H9 (cell line): ENCODE measurements around the gene YES1. TPM values are rescaled to one million over a fixed set of nuclear protein-coding genes. Genes with fewer than 3 reads are reported as not detected.

Source experiments
- DNase-seq: peaks from one replicate; pipeline ENCODE4 v3.0.0-alpha.2; 2017
- H2AFZ ChIP-seq: one replicate; pipeline ENCODE4 v1.6.1; 2013; ENCODE audit warnings: mild to moderate bottlenecking, low read length, control low read depth, moderate library complexity
- H2AK5ac ChIP-seq: 2 replicates; pipeline ENCODE4 v1.6.1; 2013; ENCODE audit warnings: low read length, control low read depth, mixed read lengths; ENCODE audit not compliant: insufficient read length
- H2BK120ac ChIP-seq: one replicate; pipeline ENCODE4 v1.6.1; 2013; ENCODE audit warnings: low read depth, mild to moderate bottlenecking, low read length, control low read depth, inconsistent platforms; ENCODE audit not compliant: poor library complexity, severe bottlenecking
- H2BK12ac ChIP-seq: 2 replicates; pipeline ENCODE4 v1.6.1; 2013; ENCODE audit warnings: low read length, control low read depth, mixed read lengths, low read depth; ENCODE audit not compliant: insufficient read length
- H2BK15ac ChIP-seq: 2 replicates; pipeline ENCODE4 v1.6.1; 2013; ENCODE audit warnings: low read depth, low read length, control low read depth
- H2BK20ac ChIP-seq: one replicate; pipeline ENCODE4 v1.6.1; 2013; ENCODE audit warnings: low read depth, mild to moderate bottlenecking, low read length, control low read depth, inconsistent platforms; ENCODE audit not compliant: poor library complexity, severe bottlenecking
- H2BK5ac ChIP-seq: 2 replicates; pipeline ENCODE4 v1.6.1; 2013; ENCODE audit warnings: low read length, control low read depth, mixed read lengths; ENCODE audit not compliant: insufficient read length
- H3K14ac ChIP-seq: 2 replicates; pipeline ENCODE4 v1.6.1; 2013; ENCODE audit warnings: low read length, control low read depth; ENCODE audit not compliant: insufficient read depth
- H3K18ac ChIP-seq: 2 replicates; pipeline ENCODE4 v1.6.1; 2013; ENCODE audit warnings: low read depth, mild to moderate bottlenecking, mixed read lengths, low read length, control low read depth; ENCODE audit not compliant: insufficient read length
- H3K23ac ChIP-seq: 2 replicates; pipeline ENCODE4 v1.6.1; 2013; ENCODE audit warnings: low read length, control low read depth, mixed read lengths, low read depth; ENCODE audit not compliant: insufficient read length
- H3K23me2 ChIP-seq: 2 replicates; pipeline ENCODE4 v1.6.1; 2013; ENCODE audit warnings: low read depth, mild to moderate bottlenecking, mixed read lengths, low read length, control low read depth; ENCODE audit not compliant: insufficient read length, poor library complexity, severe bottlenecking
- H3K27ac ChIP-seq: 2 replicates; pipeline ENCODE4 v1.5.1; 2013; ENCODE audit warnings: low read length, control low read depth, mixed read lengths, low read depth; ENCODE audit not compliant: insufficient read length
- H3K27me3 ChIP-seq: 2 replicates; pipeline ENCODE4 v1.6.1; 2013; ENCODE audit warnings: low read length, control low read depth, inconsistent platforms; ENCODE audit not compliant: insufficient read depth
- H3K4ac ChIP-seq: 2 replicates; pipeline ENCODE4 v1.6.1; 2013; ENCODE audit warnings: low read depth, mild to moderate bottlenecking, control low read depth, inconsistent platforms, low read length, moderate library complexity
- H3K4me1 ChIP-seq: 2 replicates; pipeline ENCODE4 v1.6.1; 2013; ENCODE audit warnings: low read length, control low read depth, inconsistent platforms; ENCODE audit not compliant: insufficient read depth
- H3K4me2 ChIP-seq: 2 replicates; pipeline ENCODE4 v1.6.1; 2013; ENCODE audit warnings: low read length, control low read depth, mixed read lengths; ENCODE audit not compliant: insufficient read length, insufficient read depth
- H3K56ac ChIP-seq: 2 replicates; pipeline ENCODE4 v1.6.1; 2013; ENCODE audit warnings: low read depth, mild to moderate bottlenecking, mixed read lengths, low read length, control low read depth; ENCODE audit not compliant: insufficient read length
- H3K79me1 ChIP-seq: 2 replicates; pipeline ENCODE4 v1.6.1; 2013; ENCODE audit warnings: low read depth, mild to moderate bottlenecking, moderate library complexity, low read length, control low read depth, inconsistent platforms; ENCODE audit not compliant: insufficient read depth, poor library complexity, severe bottlenecking
- H3K79me2 ChIP-seq: 2 replicates; pipeline ENCODE4 v1.6.1; 2013; ENCODE audit warnings: low read length, control low read depth, inconsistent platforms; ENCODE audit not compliant: insufficient read depth
- H3K9ac ChIP-seq: 2 replicates; pipeline ENCODE4 v1.6.1; 2013; ENCODE audit warnings: low read length, control low read depth, mixed read lengths; ENCODE audit not compliant: insufficient read length; ENCODE audit errors: extremely low read depth
- H3K9me3 ChIP-seq: one replicate; pipeline ENCODE4 v1.6.1; 2013; ENCODE audit warnings: low read depth, low read length, inconsistent platforms; ENCODE audit not compliant: control insufficient read depth
- H3T11ph ChIP-seq: one replicate; pipeline ENCODE4 v1.6.1; 2013; ENCODE audit warnings: mild to moderate bottlenecking, low read length, control low read depth, inconsistent platforms
- H4K20me1 ChIP-seq: one replicate; pipeline ENCODE4 v1.6.1; 2013; ENCODE audit not compliant: control insufficient read depth, insufficient read length, insufficient read depth
- H4K5ac ChIP-seq: 2 replicates; pipeline ENCODE4 v1.6.1; 2013; ENCODE audit warnings: low read depth, mild to moderate bottlenecking, mixed read lengths, low read length, control low read depth; ENCODE audit not compliant: insufficient read length
- H4K8ac ChIP-seq: replicated peaks from 2 replicates; pipeline ENCODE4 v1.6.1; 2013; ENCODE audit warnings: low read length, control low read depth, mixed read lengths, low read depth; ENCODE audit not compliant: insufficient read length
- H4K91ac ChIP-seq: 2 replicates; pipeline ENCODE4 v1.6.1; 2013; ENCODE audit warnings: low read depth, mild to moderate bottlenecking, moderate library complexity, mixed read lengths, low read length, control low read depth; ENCODE audit not compliant: insufficient read length
- H3K27ac Mint-ChIP-seq, 3 experiments: 2 replicates in 2 of 3; 3 replicates in 1 of 3; pipeline ENCODE4 v1.8.0; 2020 to 2021; ENCODE audit warnings: mixed read lengths in 3 of 3, mild to moderate bottlenecking in 1 of 3, moderate library complexity in 1 of 3
- H3K27me3 Mint-ChIP-seq: 2 replicates; pipeline ENCODE4 v1.8.0; 2021; ENCODE audit warnings: low read depth, mild to moderate bottlenecking, moderate library complexity, mixed read lengths
- H3K36me3 Mint-ChIP-seq, 3 experiments: 2 replicates in 2 of 3; 3 replicates in 1 of 3; pipeline ENCODE4 v1.8.0; 2020 to 2021; ENCODE audit warnings: low read depth in 3 of 3, mixed read lengths in 3 of 3; ENCODE audit not compliant: insufficient read depth in 1 of 3
- H3K4me1 Mint-ChIP-seq, 2 experiments: 2 replicates each; pipeline ENCODE4 v1.8.0; 2020; ENCODE audit warnings: mixed read lengths in 2 of 2
- H3K4me3 Mint-ChIP-seq, 2 experiments: 2 replicates in 1 of 2; 3 replicates in 1 of 2; pipeline ENCODE4 v1.8.0; 2020 to 2021; ENCODE audit warnings: mild to moderate bottlenecking in 2 of 2, mixed read lengths in 2 of 2, moderate library complexity in 1 of 2
- H3K9me3 Mint-ChIP-seq, 2 experiments: 2 replicates in 1 of 2; 3 replicates in 1 of 2; pipeline ENCODE4 v1.8.0; 2020; ENCODE audit warnings: mild to moderate bottlenecking in 2 of 2, mixed read lengths in 2 of 2, moderate library complexity in 1 of 2
- WGBS: extraction: QIAGEN DNeasy Blood & Tissue Kit; methylation state at CpG from one replicate; pipeline ENCODE4 v1.1.7; 2013; ENCODE audit warnings: missing lambda C conversion rate, low lambda C conversion rate, mixed read lengths; ENCODE audit not compliant: insufficient read length; ENCODE audit errors: extremely low coverage; 5-methylcytosine and 5-hydroxymethylcytosine counted together
- total RNA-seq: library from RNA; stranded (reverse); gene quantifications from 2 replicates; pipeline ENCODE4 v1.2.1, GENCODE V29; 2021
- TF ChIP-seq, protein P1 (sequence below): fragments of 200-600 bp; sonication (generic); conservative IDR thresholded peaks from 3 replicates; pipeline ENCODE4 v1.8.0; 2021; ENCODE audit warnings: antibody characterized with exemption, mild to moderate bottlenecking

The YES1 gene
- total RNA-seq, 1 experiment from 2014 or later = 86.9 TPM

DNA sequence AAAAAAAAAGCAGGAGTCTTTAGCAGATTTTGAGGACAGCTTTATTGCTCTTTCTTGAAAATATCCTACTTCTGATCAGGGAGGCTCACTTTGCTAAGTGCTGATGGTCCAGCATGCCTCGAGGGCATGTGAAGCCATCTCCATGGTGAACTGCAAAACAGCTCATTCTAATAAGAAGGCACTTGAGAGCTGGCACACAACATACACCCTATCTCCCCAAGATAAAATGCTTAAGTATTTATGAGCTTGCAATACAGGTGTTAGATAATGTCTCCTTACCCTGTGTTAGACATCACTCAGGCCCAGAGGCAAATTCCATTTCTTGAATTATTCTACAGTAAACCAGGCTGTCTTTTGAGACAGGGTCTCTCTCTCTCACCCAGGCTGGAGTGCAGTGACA is 102.3 kb downstream of the YES1 start:
- H3K27ac ChIP-seq = no peak overlapping the region
- H4K5ac ChIP-seq = no peak overlapping the region
- peaks cover 8% of the 10 kb centered on the region for H3K23me2 ChIP-seq
- peaks cover 3 to 7% of the 10 kb centered on the region in 2 experiments; a peak in 3 of 5 replicates for H3K9me3 Mint-ChIP-seq
- H3K9ac ChIP-seq = no peak overlapping the region
- H2BK15ac ChIP-seq = no peak overlapping the region
- no peak overlapping the region for H2BK20ac ChIP-seq
- H3K27me3 Mint-ChIP-seq = peaks cover 3% of the 10 kb centered on the region
- no peak overlapping the region for H3T11ph ChIP-seq
- no peaks in the 10 kb centered on the region for H3K27me3 ChIP-seq
- no peaks in the 10 kb centered on the region for H4K20me1 ChIP-seq
- no peak overlapping the region for H3K4ac ChIP-seq
- H3K14ac ChIP-seq = no peak overlapping the region
- no peak overlapping the region for H3K18ac ChIP-seq
- no peaks in the 10 kb centered on the region for H3K9me3 ChIP-seq
- H2AFZ ChIP-seq = no peak overlapping the region
- H3K23ac ChIP-seq = no peak overlapping the region
- H3K36me3 Mint-ChIP-seq = peaks cover 12 to 44% (median 27%) of the 10 kb centered on the region in 3 experiments; a peak in 6 of 7 replicates
- H2BK12ac ChIP-seq = no peak overlapping the region
- peaks cover 3% of the 10 kb centered on the region for H3K79me1 ChIP-seq
- WGBS = no CpG with 5 or more reads among the region's 1 CpG
- H3K79me2 ChIP-seq = no peaks in the 10 kb centered on the region
- no peak overlapping the region for H3K56ac ChIP-seq
- H2BK120ac ChIP-seq = no peak overlapping the region
- H2BK5ac ChIP-seq = no peak overlapping the region
- no peak for DNase-seq
- H3K4me1 Mint-ChIP-seq = peaks cover 6 to 7% of the 10 kb centered on the region in 2 experiments
- no peak overlapping the region for H3K4me2 ChIP-seq
- no peak overlapping the region for H4K91ac ChIP-seq
- TF ChIP-seq, protein P1, sequence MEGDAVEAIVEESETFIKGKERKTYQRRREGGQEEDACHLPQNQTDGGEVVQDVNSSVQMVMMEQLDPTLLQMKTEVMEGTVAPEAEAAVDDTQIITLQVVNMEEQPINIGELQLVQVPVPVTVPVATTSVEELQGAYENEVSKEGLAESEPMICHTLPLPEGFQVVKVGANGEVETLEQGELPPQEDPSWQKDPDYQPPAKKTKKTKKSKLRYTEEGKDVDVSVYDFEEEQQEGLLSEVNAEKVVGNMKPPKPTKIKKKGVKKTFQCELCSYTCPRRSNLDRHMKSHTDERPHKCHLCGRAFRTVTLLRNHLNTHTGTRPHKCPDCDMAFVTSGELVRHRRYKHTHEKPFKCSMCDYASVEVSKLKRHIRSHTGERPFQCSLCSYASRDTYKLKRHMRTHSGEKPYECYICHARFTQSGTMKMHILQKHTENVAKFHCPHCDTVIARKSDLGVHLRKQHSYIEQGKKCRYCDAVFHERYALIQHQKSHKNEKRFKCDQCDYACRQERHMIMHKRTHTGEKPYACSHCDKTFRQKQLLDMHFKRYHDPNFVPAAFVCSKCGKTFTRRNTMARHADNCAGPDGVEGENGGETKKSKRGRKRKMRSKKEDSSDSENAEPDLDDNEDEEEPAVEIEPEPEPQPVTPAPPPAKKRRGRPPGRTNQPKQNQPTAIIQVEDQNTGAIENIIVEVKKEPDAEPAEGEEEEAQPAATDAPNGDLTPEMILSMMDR = no peak
- no peak overlapping the region for H3K27ac Mint-ChIP-seq
- H2AK5ac ChIP-seq = no peak overlapping the region
- 0 out of 2 replicates have a peak, but pooled peaks cover 2% of the 10 kb centered on the region for H3K4me1 ChIP-seq
- H3K4me3 Mint-ChIP-seq = no peak overlapping the region
- no peak overlapping the region for H4K8ac ChIP-seq
